HG03175 (cell line): ENCODE measurements around the gene PDHX.
"Not testable (repeated sequence)": the region's sequence is repeated elsewhere in the genome, so short reads cannot be mapped to it uniquely, and the experiment has no call there.

Source experiments
- ATAC-seq: cut with Tn5 transposase; IDR thresholded peaks from one replicate; pipeline ENCODE4 v1.9.1; 2021; ENCODE audit warnings: mild to moderate bottlenecking, moderate library complexity; ENCODE audit not compliant: unreplicated experiment

PDHX gene

GRCh38 chr11:35015621-35016387, 99.4 kb downstream of the PDHX start:
- no peak for ATAC-seq

GRCh38 chr11:35016916-35017315, 100.5 kb downstream of the PDHX start:
- no peak for ATAC-seq

GRCh38 chr11:35017528-35018342, 101.3 kb downstream of the PDHX start:
- no peak for ATAC-seq

- ATAC-seq = no peak
Observed at GRCh38 chr11:35021589-35021988, 105.2 kb downstream of the PDHX start.

- not testable (repeated sequence) for ATAC-seq
Observed at GRCh38 chr11:35023940-35024339, 107.5 kb downstream of the PDHX start.

GRCh38 chr11:35028007-35028406, 111.6 kb downstream of the PDHX start:
- not testable (repeated sequence) for ATAC-seq

GRCh38 chr11:35029979-35030682, 113.7 kb downstream of the PDHX start:
- peak; percentile 47 for ATAC-seq

GRCh38 chr11:35030716-35031213, 114.3 kb downstream of the PDHX start:
- ATAC-seq = no peak

- ATAC-seq = no peak
Observed at GRCh38 chr11:35031346-35031745, 114.9 kb downstream of the PDHX start.

- ATAC-seq = no peak
Observed at GRCh38 chr11:35031867-35032266, 115.4 kb downstream of the PDHX start.

GRCh38 chr11:35033011-35033410, 116.6 kb downstream of the PDHX start:
- no peak for ATAC-seq

GRCh38 chr11:35034401-35034800, 118.0 kb downstream of the PDHX start:
- no peak for ATAC-seq

- ATAC-seq = peak; percentile 32
Observed at GRCh38 chr11:35035894-35036408, 119.5 kb downstream of the PDHX start.

GRCh38 chr11:35036639-35037038, 120.2 kb downstream of the PDHX start:
- ATAC-seq = no peak

- no peak for ATAC-seq
Observed at GRCh38 chr11:35038211-35038928, 122.0 kb downstream of the PDHX start.

GRCh38 chr11:35039076-35039475, 122.7 kb downstream of the PDHX start:
- no peak for ATAC-seq

- ATAC-seq = peak; percentile 83
Observed at GRCh38 chr11:35040221-35040942, 124.0 kb downstream of the PDHX start.

GRCh38 chr11:35041070-35041554, 124.7 kb downstream of the PDHX start:
- ATAC-seq = no peak

GRCh38 chr11:35042224-35042623, 125.8 kb downstream of the PDHX start:
- ATAC-seq = no peak

GRCh38 chr11:35042913-35043312, 126.5 kb downstream of the PDHX start:
- no peak for ATAC-seq
